Measurements from ENCODE around the gene ZSWIM9.
"Not testable (repeated sequence)": the region's sequence is repeated elsewhere in the genome, so short reads cannot be mapped to it uniquely, and the experiment has no call there.

The ZSWIM9 gene

GRCh38 chr19:48210005-48210404 is 39.5 kb downstream of the ZSWIM9 start:
- no peaks in the 10 kb centered on the region for H3K79me1 ChIP-seq (ENCODE audit: low read length)
- H4K5ac ChIP-seq (ENCODE audit: low read length), result no peak overlapping the region
- H3K4me2 ChIP-seq (ENCODE audit: low read length), result no peak overlapping the region
- H3K4ac ChIP-seq (ENCODE audit: low read depth, low read length), result no peak overlapping the region
- H4K8ac ChIP-seq (ENCODE audit: low read depth, low read length), result no peak overlapping the region
- WGBS (ENCODE audit: extremely low coverage, insufficient coverage, low lambda C conversion rate), result no CpG with 5 or more reads among the region's 3 CpGs
- H2AK5ac ChIP-seq (ENCODE audit: low read length), result no peak overlapping the region
- no peak overlapping the region for H3K9ac ChIP-seq (ENCODE audit: low read length)
- no peak overlapping the region for H2BK5ac ChIP-seq (ENCODE audit: low read length)
- DNase-seq, result no peak
- H3K36me3 ChIP-seq (ENCODE audit: control insufficient read depth, insufficient read depth, low read length), result no peaks in the 10 kb centered on the region
- no peak overlapping the region for H3K18ac ChIP-seq (ENCODE audit: low read length)
- H2BK15ac ChIP-seq (replicated peaks; ENCODE audit: low read depth), result no peak overlapping the region
- no peak overlapping the region for H3K27ac ChIP-seq (ENCODE audit: low read depth, low read length)
- H2BK120ac ChIP-seq (ENCODE audit: low read depth, low read length), result no peak overlapping the region
- H3K23ac ChIP-seq (ENCODE audit: low read length), result no peak overlapping the region
- H3K27me3 ChIP-seq (ENCODE audit: insufficient read depth, low read length, poor library complexity), result no peaks in the 10 kb centered on the region
- H3K4me1 ChIP-seq (ENCODE audit: control insufficient read depth, low read depth, low read length), result no peaks in the 10 kb centered on the region
- no peaks in the 10 kb centered on the region for H3K79me2 ChIP-seq (ENCODE audit: control insufficient read depth, insufficient read depth, low read length)
- no peak overlapping the region for H3K4me3 ChIP-seq (ENCODE audit: low read length)
- no peak overlapping the region for H3K56ac ChIP-seq (ENCODE audit: low read length)

GRCh38 chr19:48213959-48214358 is 43.5 kb downstream of the ZSWIM9 start:
- H2AK5ac ChIP-seq (ENCODE audit: low read length), result no peak overlapping the region
- H3K27me3 ChIP-seq (ENCODE audit: insufficient read depth, low read length, poor library complexity), result no peaks in the 10 kb centered on the region
- WGBS (ENCODE audit: extremely low coverage, insufficient coverage, low lambda C conversion rate), result no CpG with 5 or more reads among the region's 5 CpGs
- no peak overlapping the region for H4K5ac ChIP-seq (ENCODE audit: low read length)
- no peak for DNase-seq
- H3K9ac ChIP-seq (ENCODE audit: low read length), result no peak overlapping the region
- H3K79me2 ChIP-seq (ENCODE audit: control insufficient read depth, insufficient read depth, low read length), result no peaks in the 10 kb centered on the region
- no peak overlapping the region for H3K4ac ChIP-seq (ENCODE audit: low read depth, low read length)
- H3K27ac ChIP-seq (ENCODE audit: low read depth, low read length), result no peak overlapping the region
- H3K4me3 ChIP-seq (ENCODE audit: low read length), result no peak overlapping the region
- H3K56ac ChIP-seq (ENCODE audit: low read length), result no peak overlapping the region
- H3K23ac ChIP-seq (ENCODE audit: low read length), result no peak overlapping the region
- H2BK120ac ChIP-seq (ENCODE audit: low read depth, low read length), result no peak overlapping the region
- no peaks in the 10 kb centered on the region for H3K36me3 ChIP-seq (ENCODE audit: control insufficient read depth, insufficient read depth, low read length)
- H3K4me1 ChIP-seq (ENCODE audit: control insufficient read depth, low read depth, low read length), result no peaks in the 10 kb centered on the region
- no peak overlapping the region for H3K18ac ChIP-seq (ENCODE audit: low read length)
- H3K79me1 ChIP-seq (ENCODE audit: low read length), result no peaks in the 10 kb centered on the region
- no peak overlapping the region for H2BK5ac ChIP-seq (ENCODE audit: low read length)
- H4K8ac ChIP-seq (ENCODE audit: low read depth, low read length), result no peak overlapping the region
- no peak overlapping the region for H2BK15ac ChIP-seq (replicated peaks; ENCODE audit: low read depth)
- no peak overlapping the region for H3K4me2 ChIP-seq (ENCODE audit: low read length)

GRCh38 chr19:48216933-48217332 is 46.5 kb downstream of the ZSWIM9 start:
- Histone ChIP-seq H4K5ac (ENCODE audit: low read length) (no peak overlapping the region), H3K23ac (ENCODE audit: low read length) (no peak overlapping the region), H3K4ac (ENCODE audit: low read depth, low read length) (no peak overlapping the region), H3K4me1 (ENCODE audit: control insufficient read depth, low read depth, low read length) (no peaks in the 10 kb centered on the region), H3K79me2 (ENCODE audit: control insufficient read depth, insufficient read depth, low read length) (no peaks in the 10 kb centered on the region), H2BK5ac (ENCODE audit: low read length) (no peak overlapping the region), H3K4me3 (ENCODE audit: low read length) (no peak overlapping the region), H3K27me3 (ENCODE audit: insufficient read depth, low read length, poor library complexity) (no peaks in the 10 kb centered on the region), H3K18ac (ENCODE audit: low read length) (no peak overlapping the region), H3K56ac (ENCODE audit: low read length) (no peak overlapping the region), H2AK5ac (ENCODE audit: low read length) (no peak overlapping the region), H3K27ac (ENCODE audit: low read depth, low read length) (no peak overlapping the region), H2BK120ac (ENCODE audit: low read depth, low read length) (no peak overlapping the region), H3K36me3 (ENCODE audit: control insufficient read depth, insufficient read depth, low read length) (no peaks in the 10 kb centered on the region), H2BK15ac (replicated peaks; ENCODE audit: low read depth) (no peak overlapping the region), H3K79me1 (ENCODE audit: low read length) (no peaks in the 10 kb centered on the region), H3K9ac (ENCODE audit: low read length) (no peak overlapping the region), H4K8ac (ENCODE audit: low read depth, low read length) (no peak overlapping the region), H3K4me2 (ENCODE audit: low read length) (no peak overlapping the region)
- peak; percentile 59 for DNase-seq
- WGBS (ENCODE audit: extremely low coverage, insufficient coverage, low lambda C conversion rate), result no CpG with 5 or more reads among the region's 14 CpGs

GRCh38 chr19:48218997-48219396 is 48.5 kb downstream of the ZSWIM9 start:
- no peak overlapping the region for H3K4me3 ChIP-seq (ENCODE audit: low read length)
- no peak overlapping the region for H3K56ac ChIP-seq (ENCODE audit: low read length)
- no CpG with 5 or more reads among the region's 6 CpGs for WGBS (ENCODE audit: extremely low coverage, insufficient coverage, low lambda C conversion rate)
- no peak overlapping the region for H2BK15ac ChIP-seq (replicated peaks; ENCODE audit: low read depth)
- no peak overlapping the region for H3K4me2 ChIP-seq (ENCODE audit: low read length)
- no peak overlapping the region for H4K5ac ChIP-seq (ENCODE audit: low read length)
- no peak overlapping the region for H3K4ac ChIP-seq (ENCODE audit: low read depth, low read length)
- no peak overlapping the region for H2AK5ac ChIP-seq (ENCODE audit: low read length)
- H3K36me3 ChIP-seq (ENCODE audit: control insufficient read depth, insufficient read depth, low read length), result no peaks in the 10 kb centered on the region
- H4K8ac ChIP-seq (ENCODE audit: low read depth, low read length), result no peak overlapping the region
- H2BK5ac ChIP-seq (ENCODE audit: low read length), result no peak overlapping the region
- H3K18ac ChIP-seq (ENCODE audit: low read length), result no peak overlapping the region
- H3K79me2 ChIP-seq (ENCODE audit: control insufficient read depth, insufficient read depth, low read length), result no peaks in the 10 kb centered on the region
- peak; percentile 37 for DNase-seq
- H3K9ac ChIP-seq (ENCODE audit: low read length), result no peak overlapping the region
- H3K27me3 ChIP-seq (ENCODE audit: insufficient read depth, low read length, poor library complexity), result no peaks in the 10 kb centered on the region
- H3K23ac ChIP-seq (ENCODE audit: low read length), result no peak overlapping the region
- H3K79me1 ChIP-seq (ENCODE audit: low read length), result no peaks in the 10 kb centered on the region
- H3K27ac ChIP-seq (ENCODE audit: low read depth, low read length), result no peak overlapping the region
- no peak overlapping the region for H2BK120ac ChIP-seq (ENCODE audit: low read depth, low read length)
- no peaks in the 10 kb centered on the region for H3K4me1 ChIP-seq (ENCODE audit: control insufficient read depth, low read depth, low read length)

GRCh38 chr19:48220784-48221183 is 50.3 kb downstream of the ZSWIM9 start:
- not testable (repeated sequence) for H3K23ac ChIP-seq (ENCODE audit: low read length); H4K5ac ChIP-seq (ENCODE audit: low read length); H3K4me3 ChIP-seq (ENCODE audit: low read length); H2BK120ac ChIP-seq (ENCODE audit: low read depth, low read length); H3K27me3 ChIP-seq (ENCODE audit: insufficient read depth, low read length, poor library complexity); H3K79me2 ChIP-seq (ENCODE audit: control insufficient read depth, insufficient read depth, low read length); H3K4me2 ChIP-seq (ENCODE audit: low read length); H3K9ac ChIP-seq (ENCODE audit: low read length); H4K8ac ChIP-seq (ENCODE audit: low read depth, low read length); H3K56ac ChIP-seq (ENCODE audit: low read length); H2BK5ac ChIP-seq (ENCODE audit: low read length); H3K4ac ChIP-seq (ENCODE audit: low read depth, low read length); DNase-seq; H3K4me1 ChIP-seq (ENCODE audit: control insufficient read depth, low read depth, low read length); H2AK5ac ChIP-seq (ENCODE audit: low read length); H3K36me3 ChIP-seq (ENCODE audit: control insufficient read depth, insufficient read depth, low read length); H3K18ac ChIP-seq (ENCODE audit: low read length); H2BK15ac ChIP-seq (replicated peaks; ENCODE audit: low read depth); H3K27ac ChIP-seq (ENCODE audit: low read depth, low read length); H3K79me1 ChIP-seq (ENCODE audit: low read length)
- no CpG with 5 or more reads among the region's 3 CpGs for WGBS (ENCODE audit: extremely low coverage, insufficient coverage, low lambda C conversion rate)

GRCh38 chr19:48221628-48222027 is 51.1 kb downstream of the ZSWIM9 start:
- no peak overlapping the region for H3K18ac ChIP-seq (ENCODE audit: low read length)
- H3K4me2 ChIP-seq (ENCODE audit: low read length), result no peak overlapping the region
- no peaks in the 10 kb centered on the region for H3K36me3 ChIP-seq (ENCODE audit: control insufficient read depth, insufficient read depth, low read length)
- no peak overlapping the region for H3K4ac ChIP-seq (ENCODE audit: low read depth, low read length)
- no peak overlapping the region for H4K5ac ChIP-seq (ENCODE audit: low read length)
- no peak for DNase-seq
- no peaks in the 10 kb centered on the region for H3K4me1 ChIP-seq (ENCODE audit: control insufficient read depth, low read depth, low read length)
- no peaks in the 10 kb centered on the region for H3K79me2 ChIP-seq (ENCODE audit: control insufficient read depth, insufficient read depth, low read length)
- no peaks in the 10 kb centered on the region for H3K79me1 ChIP-seq (ENCODE audit: low read length)
- H3K56ac ChIP-seq (ENCODE audit: low read length), result no peak overlapping the region
- no peak overlapping the region for H4K8ac ChIP-seq (ENCODE audit: low read depth, low read length)
- H2BK5ac ChIP-seq (ENCODE audit: low read length), result no peak overlapping the region
- no peak overlapping the region for H2BK120ac ChIP-seq (ENCODE audit: low read depth, low read length)
- WGBS (ENCODE audit: extremely low coverage, insufficient coverage, low lambda C conversion rate), result 100% methylated on average over 1 of the region's 5 CpGs
- no peak overlapping the region for H3K4me3 ChIP-seq (ENCODE audit: low read length)
- no peak overlapping the region for H2BK15ac ChIP-seq (replicated peaks; ENCODE audit: low read depth)
- no peak overlapping the region for H3K23ac ChIP-seq (ENCODE audit: low read length)
- H3K27me3 ChIP-seq (ENCODE audit: insufficient read depth, low read length, poor library complexity), result no peaks in the 10 kb centered on the region
- no peak overlapping the region for H3K9ac ChIP-seq (ENCODE audit: low read length)
- H2AK5ac ChIP-seq (ENCODE audit: low read length), result no peak overlapping the region
- H3K27ac ChIP-seq (ENCODE audit: low read depth, low read length), result no peak overlapping the region

Data from mesendoderm (in vitro differentiated cells).